A549 (cell line): ENCODE data around the gene MIA3. TPM values are rescaled to one million over a fixed set of nuclear protein-coding genes. Genes with fewer than 3 reads are reported as not detected.
"Not testable (repeated sequence)": the region's sequence is repeated elsewhere in the genome, so short reads cannot be mapped to it uniquely, and the experiment has no call there.

Source experiments
- ATAC-seq, 2 experiments: fragments of 200-7000 bp in 1 of 2; fragments of >200 bp in 1 of 2; cut with Nextera tagmentation in 1 of 2; cut with Tn5 transposase in 1 of 2; 3 replicates each; pipeline versions ENCODE4 v1.8.0 to v1.9.1; 2018 to 2020; ENCODE audit warnings: mild to moderate bottlenecking in 1 of 2, moderate library complexity in 1 of 2
- CTCF ChIA-PET: fragments of 300-600 bp; sonication (Branson Sonifier 250); formaldehyde crosslinking; extraction: SDS; loops from one replicate; lab custom pipeline; 2021; ENCODE audit warnings: antibody characterized with exemption, inconsistent platforms; lab: Yijun Ruan, JAX
- POLR2A ChIA-PET: fragments of 350-600 bp; formaldehyde crosslinking; extraction: SDS; loops from one replicate; lab custom pipeline; 2021; ENCODE audit warnings: antibody characterized with exemption, inconsistent platforms; lab: Yijun Ruan, JAX
- DNase-seq, 2 experiments: peaks; one replicate each; pipeline versions ENCODE4 v3.0.0 to v3.0.0-alpha.2; 2011 to 2016; ENCODE audit warnings: low read depth in 1 of 2, low spot score in 1 of 2
- FAIRE-seq: peaks from 2 replicates; lab custom pipeline; 2011; peaks lifted over from hg19 to GRCh38; lab: Jason Lieb, UNC
- H3K27ac ChIP-seq, 2 experiments: fragments of >200 bp; sonication (Bioruptor Twin); formaldehyde crosslinking; 3 replicates each; pipeline ENCODE4 v1.5.1; 2016 to 2017
- H3K4me1 ChIP-seq: fragments of >200 bp; sonication (Bioruptor Twin); formaldehyde crosslinking; 3 replicates; pipeline ENCODE4 v1.6.1; 2016
- H3K4me2 ChIP-seq: fragments of >200 bp; sonication (Bioruptor Twin); formaldehyde crosslinking; 3 replicates; pipeline ENCODE4 v1.6.1; 2016
- H3K4me3 ChIP-seq: fragments of >200 bp; sonication (Bioruptor Twin); formaldehyde crosslinking; 3 replicates; pipeline ENCODE4 v1.5.1; 2016
- H3K9me3 ChIP-seq: fragments of >200 bp; sonication (Bioruptor Twin); formaldehyde crosslinking; 3 replicates; pipeline ENCODE4 v1.6.1; 2016
- ATOH8 ChIP-seq: fragments of 250-450 bp; sonication (Bioruptor Pico); IDR thresholded peaks from 2 replicates; pipeline ENCODE4 v1.5.0; 2020; ENCODE audit warnings: low read depth, mild to moderate bottlenecking, moderate library complexity
- CEBPB ChIP-seq, 2 experiments: fragments of >200 bp in 1 of 2; sonication (Bioruptor Twin) in 1 of 2; formaldehyde crosslinking in 1 of 2; IDR thresholded peaks; 2 replicates each; pipeline ENCODE4 v1.6.1; 2012 to 2016
- CHD4 ChIP-seq: fragments of 200-600 bp; sonication (generic); IDR thresholded peaks from 2 replicates; pipeline ENCODE4 v1.6.1; 2016; ENCODE audit warnings: antibody characterized with exemption, mild to moderate bottlenecking, borderline replicate concordance
- EHF ChIP-seq: fragments of 250-450 bp; sonication (Bioruptor Pico); IDR thresholded peaks from 2 replicates; pipeline ENCODE4 v1.5.0; 2020; ENCODE audit warnings: mild to moderate bottlenecking
- EHMT2 ChIP-seq: fragments of 200-600 bp; sonication (generic); IDR thresholded peaks from 2 replicates; pipeline ENCODE4 v1.6.1; 2016; ENCODE audit warnings: antibody characterized with exemption, low read depth, mild to moderate bottlenecking, moderate library complexity
- ELK1 ChIP-seq: fragments of 150-350 bp; IDR thresholded peaks from 2 replicates; pipeline ENCODE4 v1.6.1; 2014; ENCODE audit warnings: low read depth, mild to moderate bottlenecking, low read length
- HES2 ChIP-seq: fragments of >200 bp; sonication (Bioruptor Twin); formaldehyde crosslinking; IDR thresholded peaks from 2 replicates; pipeline ENCODE4 v1.6.1; 2016
- HEYL ChIP-seq: fragments of 250-450 bp; sonication (Bioruptor Pico); IDR thresholded peaks from 2 replicates; pipeline ENCODE4 v1.8.0; 2021; ENCODE audit warnings: mild to moderate bottlenecking, moderate library complexity
- HMGXB4 ChIP-seq: fragments of 250-450 bp; sonication (Bioruptor Pico); IDR thresholded peaks from 2 replicates; pipeline ENCODE4 v1.5.0; 2021; ENCODE audit warnings: mild to moderate bottlenecking, moderate library complexity, borderline replicate concordance
- KDM1A ChIP-seq: fragments of 200-600 bp; sonication (generic); IDR thresholded peaks from 2 replicates; pipeline ENCODE4 v1.6.1; 2016; ENCODE audit warnings: low read depth, mild to moderate bottlenecking
- KDM5A ChIP-seq: fragments of 200-600 bp; sonication (generic); IDR thresholded peaks from 2 replicates; pipeline ENCODE4 v1.6.1; 2016; ENCODE audit warnings: antibody characterized with exemption, mild to moderate bottlenecking
- MAX ChIP-seq: IDR thresholded peaks from 2 replicates; pipeline ENCODE4 v1.6.1; 2012
- NFE2L2 ChIP-seq: fragments of 150-350 bp; conservative IDR thresholded peaks from 2 replicates; pipeline ENCODE4 v1.6.1; 2014; ENCODE audit warnings: low read length
- NPAS2 ChIP-seq: fragments of 250-450 bp; sonication (Bioruptor Pico); IDR thresholded peaks from 2 replicates; pipeline ENCODE4 v1.8.0; 2022; ENCODE audit warnings: mild to moderate bottlenecking, moderate library complexity, borderline replicate concordance
- POLR2AphosphoS2 ChIP-seq: conservative IDR thresholded peaks from 2 replicates; pipeline ENCODE4 v1.6.1; 2012; ENCODE audit warnings: low read length, improper control_type of control experiment, inconsistent platforms
- RAD21 ChIP-seq, 2 experiments: fragments of >200 bp in 1 of 2; sonication (Bioruptor Twin) in 1 of 2; formaldehyde crosslinking in 1 of 2; IDR thresholded peaks in 1 of 2; conservative IDR thresholded peaks in 1 of 2; 2 replicates in 1 of 2; 3 replicates in 1 of 2; pipeline ENCODE4 v1.6.1; 2012 to 2018; ENCODE audit warnings: inconsistent platforms in 1 of 2
- RARB ChIP-seq: fragments of 250-450 bp; sonication (Bioruptor Pico); IDR thresholded peaks from 2 replicates; pipeline ENCODE4 v1.8.0; 2021; ENCODE audit warnings: mild to moderate bottlenecking, moderate library complexity
- RCOR1 ChIP-seq: fragments of 150-350 bp; IDR thresholded peaks from 2 replicates; pipeline ENCODE4 v1.6.1; 2014; ENCODE audit warnings: antibody characterized with exemption, low read length, low read depth
- REST ChIP-seq: fragments of 200-600 bp; sonication (generic); IDR thresholded peaks from 2 replicates; pipeline ENCODE4 v1.6.1; 2016; ENCODE audit warnings: antibody characterized with exemption, mild to moderate bottlenecking, moderate library complexity
- RNF2 ChIP-seq: fragments of 200-600 bp; sonication (generic); IDR thresholded peaks from 2 replicates; pipeline ENCODE4 v1.6.1; 2016; ENCODE audit warnings: low read depth, mild to moderate bottlenecking, antibody characterized with exemption, moderate library complexity, borderline replicate concordance
- TFCP2L1 ChIP-seq: fragments of 250-450 bp; sonication (Bioruptor Pico); IDR thresholded peaks from 2 replicates; pipeline ENCODE4 v1.5.0; 2021; ENCODE audit warnings: mild to moderate bottlenecking
- TP53 ChIP-seq: fragments of 250-450 bp; sonication (Bioruptor Pico); IDR thresholded peaks from 2 replicates; pipeline ENCODE4 v1.5.0; 2021; ENCODE audit warnings: mild to moderate bottlenecking, moderate library complexity
- ZC3H11A ChIP-seq: fragments of 450-650 bp; IDR thresholded peaks from 2 replicates; pipeline ENCODE4 v1.6.1; 2014; ENCODE audit warnings: antibody characterized with exemption, mild to moderate bottlenecking
- ZNF302 ChIP-seq: fragments of 250-450 bp; sonication (Bioruptor Pico); IDR thresholded peaks from 2 replicates; pipeline ENCODE4 v1.9.0; 2021; ENCODE audit warnings: inconsistent platforms, mild to moderate bottlenecking, moderate library complexity
- WGBS: methylation state at CpG from one replicate; pipeline ENCODE4 v1.1.6; 2017; ENCODE audit errors: missing lambda C conversion rate; 5-methylcytosine and 5-hydroxymethylcytosine counted together
- polyA plus RNA-seq, 4 experiments: library from polyadenylated mRNA; depleted of rRNA in 3 of 4; stranded (reverse); fragments of >200 nt; fragmentation: RNase III in 1 of 4; extraction: RNeasy Plus Mini Kit Qiagen cat#74134 plus additional on column Dnase treatment in 1 of 4; gene quantifications; 2 replicates in 3 of 4; 3 replicates in 1 of 4; pipeline ENCODE4 v1.2.3, GENCODE V29; 2011 to 2017

The MIA3 gene
- polyA plus RNA-seq, 2 of the 4 experiments (the other 2 are of a cell fraction) = 17.2 to 39.2 TPM

- no peak for FAIRE-seq
- TF ChIP-seq MAX (no peak), EHF (CRISPR knock-in tag) (no peak), HES2 (no peak), ZC3H11A (no peak), TP53 (CRISPR knock-in tag) (no peak), CHD4 (no peak), TFCP2L1 (no peak), EHMT2 (no peak), KDM5A (no peak), RNF2 (no peak), ATOH8 (CRISPR knock-in tag) (no peak), KDM1A (no peak), NPAS2 (CRISPR knock-in tag) (no peak), NFE2L2 (no peak), RCOR1 (no peak), CEBPB (IDR thresholded peaks at IDR 0.05) (no peak), RAD21 (conservative IDR thresholded peaks at IDR 0.05 in 1 of 2, IDR thresholded peaks at IDR 0.05 in 1 of 2) (no peak), POLR2AphosphoS2 (no peak), RARB (CRISPR knock-in tag) (no peak), HEYL (CRISPR knock-in tag) (no peak)
Measured at GRCh38 chr1:222606757-222607156, 11.1 kb upstream of the MIA3 start.

GRCh38 chr1:222609111-222609510 lies 8.8 kb upstream of the MIA3 start:
- H3K9me3 ChIP-seq = peaks cover 11% of the 10 kb centered on the region
- H3K4me2 ChIP-seq, H3K4me3 ChIP-seq, FAIRE-seq, H3K27ac ChIP-seq, POLR2A ChIA-PET, DNase-seq, CTCF ChIA-PET, ATAC-seq, H3K4me1 ChIP-seq: not testable (repeated sequence)
- WGBS = 0% methylated on average over 1 of the region's 1 CpG

More at GRCh38 chr1:222606757-222607156, 11.1 kb upstream of the MIA3 start:
- WGBS = 55% methylated on average over 1 of the region's 1 CpG
- Histone ChIP-seq H3K4me1 (no peaks in the 10 kb centered on the region), H3K4me2 (no peak overlapping the region), H3K4me3 (no peak overlapping the region), H3K9me3 (peaks cover 4% of the 10 kb centered on the region; the same call in 1 of the 3 replicates), H3K27ac (no peak overlapping the region)
- ATAC-seq = no peak
- ChIA-PET CTCF (interaction anchor here (1.1 kb wide), 1 partner anchor 10 kb away, joined by 3 read pairs; no protein-coding TSS in a partner anchor), POLR2A (no interaction called here)
- no peak for DNase-seq

- ChIA-PET CTCF (interaction anchor here (1.2 kb wide), 1 partner anchor 146 kb away, joined by 5 read pairs; no protein-coding TSS in a partner anchor), POLR2A (no interaction called here)
- Histone ChIP-seq H3K4me2 (no peak overlapping the region), H3K4me1 (no peaks in the 10 kb centered on the region), H3K4me3 (no peak overlapping the region), H3K9me3 (peaks cover 11% of the 10 kb centered on the region), H3K27ac (no peak overlapping the region)
- TF ChIP-seq REST (no peak), HMGXB4 (no peak), KDM5A (no peak), ZC3H11A (no peak), RCOR1 (no peak), ELK1 (no peak), ZNF302 (CRISPR knock-in tag) (no peak)
- DNase-seq (no peak), ATAC-seq (no peak), FAIRE-seq (no peak)
- 85% methylated on average over 2 of the region's 2 CpGs for WGBS
Measured at GRCh38 chr1:222610728-222611127, 7.2 kb upstream of the MIA3 start.
